Measurements from ENCODE around the gene COL25A1.

GRCh38 chr4:109191216-109191615 lies 111.2 kb downstream of the COL25A1 start:
- no peak for TF ChIP-seq CTCF (IDR thresholded peaks at IDR 0.05)
- TF ChIP-seq POLR2A (IDR thresholded peaks at IDR 0.05), result no peak
